HG02885 (cell line): ENCODE results near the gene IREB2.
"Not testable (repeated sequence)": the region's sequence is repeated elsewhere in the genome, so short reads cannot be mapped to it uniquely, and the experiment has no call there.

Source experiments
- ATAC-seq: cut with Tn5 transposase; IDR thresholded peaks from one replicate; pipeline ENCODE4 v1.9.1; 2021; ENCODE audit warnings: mild to moderate bottlenecking; ENCODE audit not compliant: unreplicated experiment, poor library complexity

Gene IREB2

DNA sequence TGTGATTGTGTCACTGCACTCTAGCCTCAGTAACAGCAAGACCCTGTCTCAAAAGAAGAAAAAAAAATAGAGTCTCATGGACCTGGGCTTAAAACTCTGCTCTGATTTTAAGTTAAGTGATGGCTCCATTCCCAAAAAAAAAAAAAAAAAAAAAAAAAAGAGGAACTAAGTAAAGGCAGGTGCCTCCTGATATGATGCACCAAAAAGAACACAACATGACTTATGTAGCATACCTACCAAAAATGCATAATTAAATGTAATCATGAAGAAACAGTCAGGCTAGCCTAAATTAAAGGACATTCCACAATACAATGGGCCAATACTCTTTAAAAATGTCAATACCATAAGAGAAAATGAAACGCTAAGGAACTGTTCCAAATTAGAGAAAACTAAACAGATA is 5.4 kb upstream of the IREB2 start:
- no peak for ATAC-seq

DNA sequence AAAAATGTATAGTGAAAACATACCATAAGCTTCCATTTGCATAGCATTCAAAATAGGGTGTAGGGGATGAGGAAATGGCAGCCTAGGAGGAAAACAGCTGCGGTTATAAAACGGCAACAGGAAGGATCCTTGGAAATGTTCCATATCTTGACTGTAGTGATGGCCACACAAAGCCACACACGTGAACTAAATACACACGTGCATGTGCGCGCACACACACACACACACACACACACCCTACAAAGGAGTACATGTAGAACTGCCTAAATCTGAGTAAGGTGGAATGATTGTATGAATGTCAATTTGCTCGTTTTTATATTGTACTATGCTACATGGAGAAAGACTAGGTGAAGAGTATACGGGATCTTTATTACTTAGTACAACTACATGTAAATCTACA is 3.9 kb upstream of the IREB2 start:
- no peak for ATAC-seq

DNA sequence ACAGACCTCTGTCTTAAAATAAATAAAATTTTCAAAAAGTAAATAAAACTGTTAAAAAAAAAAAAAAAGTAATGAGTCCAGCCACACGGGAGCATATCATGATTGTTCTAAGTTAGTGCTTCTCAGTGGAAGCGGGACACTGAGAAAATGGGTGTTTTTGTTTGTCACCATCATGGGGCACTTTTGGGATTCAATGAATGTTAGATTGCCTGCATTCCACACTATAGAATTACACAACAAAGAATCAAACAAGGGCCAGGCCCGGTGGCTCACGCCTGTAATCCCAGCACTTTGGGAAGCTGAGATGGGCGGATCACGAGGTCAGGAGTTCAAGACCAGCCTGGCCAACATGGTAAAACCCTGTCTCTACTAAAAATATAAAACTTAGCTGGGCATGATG is 3.3 kb upstream of the IREB2 start:
- not testable (repeated sequence) for ATAC-seq

DNA sequence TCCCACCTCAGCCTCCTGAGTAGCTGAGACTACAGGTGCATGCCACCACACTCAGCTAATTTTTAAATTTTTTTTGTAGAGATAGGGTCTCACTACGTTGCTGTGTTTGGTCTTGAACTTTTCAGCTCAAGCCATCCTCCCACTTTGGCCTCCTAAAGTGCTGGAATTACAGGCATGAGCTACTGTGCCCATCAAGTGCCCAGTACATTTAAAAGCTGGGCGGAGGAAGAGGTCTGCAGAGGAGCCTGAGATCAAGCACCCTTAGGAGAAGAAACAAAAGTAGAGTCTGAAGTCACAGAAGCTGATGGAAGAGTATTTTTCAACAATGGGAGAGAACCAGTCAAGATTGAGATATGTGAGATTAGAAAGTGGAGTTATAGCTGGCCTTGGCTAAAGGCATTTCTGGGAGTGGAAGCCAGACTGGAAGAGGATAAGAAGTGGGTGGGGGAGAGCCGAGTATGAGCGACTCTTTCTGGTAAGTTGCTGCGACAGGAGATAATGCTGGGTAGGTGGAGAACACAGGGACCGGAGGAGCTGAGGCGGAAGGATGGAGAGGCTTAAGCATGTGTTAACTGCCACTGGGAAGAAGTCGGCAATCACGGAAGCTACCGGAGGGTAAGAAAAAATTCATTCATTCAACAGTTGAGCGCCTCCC is 782 bp upstream of the IREB2 start:
- no peak for ATAC-seq

DNA sequence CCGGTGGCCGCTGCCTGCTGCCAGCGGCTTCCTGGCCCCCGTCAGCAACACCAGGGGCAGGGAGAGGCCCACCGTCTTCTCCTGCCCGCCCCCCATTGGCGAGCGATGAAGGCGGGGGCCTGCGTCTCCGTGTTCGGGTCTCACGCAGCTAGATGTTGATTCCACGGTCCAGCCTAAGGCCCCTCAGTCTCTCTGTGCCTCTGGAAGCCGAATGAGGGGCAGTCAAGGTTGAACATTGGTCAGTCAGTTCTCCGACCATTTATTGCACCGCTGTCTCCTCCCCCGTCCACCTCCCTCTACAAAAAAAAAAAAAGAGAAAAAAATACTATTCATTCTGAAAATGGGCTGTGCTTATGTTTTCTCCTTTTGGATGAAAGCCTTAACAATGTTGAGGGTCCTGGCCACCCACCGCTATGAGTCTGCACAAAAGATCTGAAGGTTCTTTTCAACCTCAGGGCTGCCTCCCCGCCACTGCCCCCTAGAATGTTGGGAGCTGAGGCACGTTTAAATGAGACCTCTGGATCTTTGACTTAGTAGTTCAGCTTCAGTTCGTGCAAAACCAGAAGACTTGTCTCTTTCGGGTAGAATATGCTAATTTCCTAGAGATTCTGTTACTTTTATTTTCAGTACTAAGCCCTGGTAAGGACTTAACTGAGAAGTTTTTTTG is 736 bp downstream of the IREB2 start:
- no peak for ATAC-seq

DNA sequence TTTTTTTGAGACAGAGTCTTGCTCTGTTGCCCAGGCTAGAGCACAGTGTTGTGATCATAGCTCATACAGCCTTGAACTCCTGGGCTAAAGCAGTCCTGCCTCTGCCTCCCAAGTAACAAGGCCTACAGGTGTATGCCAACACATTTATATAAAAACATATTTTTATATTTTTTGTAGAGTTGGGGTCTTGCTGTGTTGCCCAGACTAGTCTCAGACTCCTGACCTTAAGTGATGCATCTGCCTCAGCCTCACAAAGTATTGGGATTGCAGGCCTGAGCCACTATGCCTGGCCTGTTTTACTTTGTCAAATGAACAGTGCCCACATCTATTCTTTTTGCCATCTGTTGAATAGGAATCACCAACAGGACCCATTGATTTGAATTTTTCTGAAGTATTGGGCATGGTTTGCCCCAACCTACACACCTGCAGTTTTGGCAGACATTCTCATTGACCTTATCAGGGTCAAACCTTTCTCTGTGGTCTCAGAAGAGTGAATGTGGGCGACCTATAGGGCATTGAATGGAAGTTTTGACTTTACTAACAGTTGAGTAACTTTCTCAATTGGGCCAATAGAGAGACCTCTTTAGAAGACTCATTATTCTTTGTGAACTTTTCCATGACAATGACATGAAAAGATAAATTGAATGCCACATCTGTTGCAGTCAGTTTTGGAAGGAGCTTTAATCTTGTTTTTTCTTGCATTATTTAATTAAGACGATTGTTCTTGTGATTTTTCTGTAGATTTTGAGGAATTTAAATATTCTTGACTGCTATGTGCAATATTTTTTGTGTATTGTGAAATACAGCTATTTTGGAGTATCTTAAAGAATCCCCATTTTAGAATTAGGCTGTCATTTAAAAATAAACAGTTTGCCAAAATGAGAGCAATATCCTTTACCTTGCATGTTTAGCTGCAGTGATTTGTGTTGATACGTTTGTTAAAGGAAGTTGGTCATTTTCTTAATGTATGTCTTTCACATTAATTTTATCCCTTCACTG is 2.7 kb downstream of the IREB2 start:
- no peak for ATAC-seq

DNA sequence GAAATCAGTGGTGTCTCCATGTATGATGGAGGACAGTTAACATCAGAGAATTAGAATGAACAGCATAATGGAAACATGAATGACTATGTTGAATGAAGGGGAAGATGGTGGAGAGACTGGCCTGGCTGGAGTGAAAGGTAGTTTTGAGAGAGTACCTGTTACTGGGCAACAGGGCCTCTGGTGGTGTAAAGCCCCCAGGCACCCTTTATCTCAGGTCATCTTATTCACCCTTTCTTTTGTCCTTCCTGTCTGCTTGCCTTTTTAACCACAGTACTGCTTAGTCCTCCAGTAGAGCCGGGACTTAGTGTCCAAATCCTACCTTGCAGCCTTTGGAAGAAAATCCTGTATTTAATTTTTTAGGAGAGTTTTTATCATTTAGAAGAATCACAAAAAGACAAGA is 6.2 kb downstream of the IREB2 start:
- ATAC-seq, result no peak

DNA sequence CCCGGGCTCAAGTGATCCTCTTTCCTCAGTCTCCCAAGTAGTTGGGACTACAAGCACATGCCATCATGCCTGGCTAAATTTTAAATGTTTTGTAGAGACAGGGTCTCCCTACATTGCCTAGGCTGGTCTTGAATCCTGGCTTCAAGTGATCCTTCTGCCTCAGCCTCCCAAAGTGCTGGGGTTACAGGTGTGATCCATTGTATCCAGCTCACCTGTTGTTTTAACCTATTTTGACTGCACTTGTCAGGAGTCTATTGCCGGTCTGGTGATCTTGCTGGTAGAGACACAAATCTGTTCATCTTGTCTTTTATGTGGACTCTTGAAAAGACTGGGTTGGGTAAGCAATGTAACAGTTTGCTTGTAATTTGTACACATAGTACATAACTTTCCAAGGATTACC is 7.9 kb downstream of the IREB2 start:
- no peak for ATAC-seq

DNA sequence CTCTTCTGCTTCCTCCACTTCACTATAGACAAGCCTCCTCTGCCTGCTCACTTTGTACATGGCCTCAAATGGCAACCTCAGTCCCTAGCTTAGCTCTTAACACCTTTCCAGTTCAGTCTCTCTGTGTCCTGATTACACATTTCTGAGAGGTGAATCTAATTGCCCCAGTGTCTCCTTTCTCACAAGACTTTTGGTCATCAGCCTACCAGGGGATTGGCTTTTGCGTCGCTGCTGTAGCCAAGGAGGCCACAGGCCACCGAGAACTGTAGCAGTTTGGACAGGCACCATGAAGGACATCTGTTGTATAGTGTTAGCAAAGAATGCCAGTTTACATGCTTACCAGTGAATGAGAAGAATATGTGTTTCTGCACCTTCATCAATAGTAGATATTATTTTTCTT is 8.5 kb downstream of the IREB2 start:
- ATAC-seq, result no peak

DNA sequence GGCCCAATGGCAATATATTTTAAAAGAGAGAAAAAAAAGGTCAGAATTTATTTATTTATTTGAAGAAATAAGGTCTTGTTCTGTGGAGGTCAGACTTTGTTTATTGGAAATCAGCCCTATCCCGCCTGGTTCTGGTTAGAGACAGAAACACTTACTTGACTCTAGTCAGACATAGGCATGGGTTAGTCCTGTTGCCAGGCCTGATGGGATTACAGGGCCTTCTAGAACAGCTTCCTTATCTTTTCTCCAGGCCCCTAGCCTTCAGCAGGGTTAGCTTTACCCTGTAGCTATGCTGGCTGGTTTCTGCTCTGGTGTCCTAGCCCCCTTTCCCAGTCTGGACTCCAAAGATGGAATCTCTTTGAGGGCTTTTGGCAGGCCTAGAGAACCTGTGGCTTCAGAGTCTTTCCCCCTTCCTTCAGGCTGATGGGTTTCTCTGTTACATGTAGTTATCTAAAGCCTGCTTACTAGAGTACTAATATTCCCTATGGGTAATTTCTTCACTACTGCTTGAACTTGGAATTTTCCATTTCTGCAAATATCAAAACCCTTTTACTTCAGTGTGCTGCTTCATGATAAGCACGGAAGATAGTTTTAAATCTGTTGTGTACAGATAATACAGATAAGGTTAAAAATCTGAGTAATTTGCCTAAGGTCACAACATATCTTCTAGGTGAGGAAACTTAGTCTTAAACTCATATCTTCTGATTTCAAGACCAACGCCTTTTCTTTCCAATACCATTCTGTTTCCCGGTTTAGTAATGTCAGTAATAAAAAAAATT is 10.6 kb downstream of the IREB2 start:
- no peak for ATAC-seq

DNA sequence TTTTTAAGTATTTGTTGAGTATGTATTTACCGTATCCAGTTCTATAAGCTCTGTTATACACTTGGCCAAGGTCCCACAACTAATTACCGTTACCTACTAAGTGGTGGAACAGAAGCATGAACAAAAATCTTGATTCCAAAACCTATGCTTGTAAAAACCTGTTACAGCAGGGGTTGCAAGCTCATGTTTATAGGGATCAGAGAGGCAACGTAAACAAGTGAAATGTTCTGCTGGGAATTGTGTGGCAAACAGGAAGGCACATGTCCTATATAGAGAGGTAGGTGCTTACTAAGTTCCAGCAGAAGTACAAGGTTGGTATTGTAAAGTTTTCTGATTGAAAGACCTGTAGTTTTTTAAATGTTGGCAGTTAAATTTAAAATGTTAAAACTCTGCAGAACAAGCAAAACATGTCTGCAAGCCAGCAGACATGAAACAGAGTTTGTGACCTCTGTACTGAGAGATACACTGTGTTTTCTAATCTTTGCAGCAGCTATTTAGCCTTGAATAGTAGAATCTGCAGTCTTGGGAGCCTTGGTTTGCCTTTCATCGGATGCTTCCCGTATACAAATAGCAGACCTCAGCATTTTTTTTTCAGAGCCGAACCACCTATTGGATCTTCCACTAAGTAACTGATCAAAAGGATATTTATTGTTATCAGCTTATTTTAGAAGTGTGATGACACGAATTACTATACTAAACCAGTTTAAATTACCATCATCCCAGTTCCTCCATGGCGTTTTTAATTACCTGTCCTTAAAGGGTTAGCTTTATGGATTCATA is 11.4 kb downstream of the IREB2 start:
- no peak for ATAC-seq

DNA sequence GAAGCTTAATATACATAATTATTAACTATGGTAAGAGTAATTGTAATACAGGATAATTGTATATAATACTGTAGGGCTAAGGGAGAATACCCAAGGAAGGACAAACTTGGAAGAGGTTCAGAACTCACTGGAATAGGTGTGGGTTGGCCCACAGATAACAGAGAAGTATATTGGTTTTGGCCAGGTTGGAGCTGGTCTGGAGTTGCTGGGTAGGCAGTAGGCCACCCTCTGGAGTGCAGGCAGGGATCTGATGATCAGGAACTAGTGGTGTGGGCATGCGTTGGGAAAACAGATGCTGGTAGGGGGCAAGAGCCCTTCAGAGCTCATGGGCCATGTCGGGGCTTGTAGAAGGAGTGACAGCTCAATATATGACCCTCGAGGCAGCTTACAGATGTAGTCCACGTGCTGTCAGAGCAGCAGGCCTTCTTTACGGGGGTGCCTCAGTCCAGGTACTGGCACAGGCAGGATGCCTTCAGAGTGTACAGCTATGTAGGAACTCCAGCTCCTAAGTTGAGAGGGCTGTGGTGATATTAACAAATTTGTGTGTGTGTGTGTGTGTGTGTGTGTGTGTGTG is 12.4 kb downstream of the IREB2 start:
- ATAC-seq, result no peak

DNA sequence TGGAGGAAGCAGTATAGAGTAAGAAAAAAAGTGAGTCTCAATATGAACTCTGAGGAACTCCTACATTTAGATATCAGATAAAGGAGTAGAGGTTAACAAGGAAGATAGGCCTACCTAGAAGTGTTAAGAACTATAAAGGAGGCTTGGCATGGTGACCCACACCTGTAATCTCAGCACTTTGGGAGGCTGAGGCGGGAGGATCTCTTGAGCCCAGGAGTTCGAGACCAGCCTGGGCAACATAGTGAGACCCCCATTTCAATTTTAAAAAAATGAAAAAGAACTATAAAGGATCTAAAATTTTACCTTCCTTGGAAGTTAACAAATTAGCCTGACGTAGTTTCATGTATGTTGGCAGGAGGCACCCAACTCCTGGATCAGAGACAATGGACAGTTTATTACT is 14.5 kb downstream of the IREB2 start:
- no peak for ATAC-seq

DNA sequence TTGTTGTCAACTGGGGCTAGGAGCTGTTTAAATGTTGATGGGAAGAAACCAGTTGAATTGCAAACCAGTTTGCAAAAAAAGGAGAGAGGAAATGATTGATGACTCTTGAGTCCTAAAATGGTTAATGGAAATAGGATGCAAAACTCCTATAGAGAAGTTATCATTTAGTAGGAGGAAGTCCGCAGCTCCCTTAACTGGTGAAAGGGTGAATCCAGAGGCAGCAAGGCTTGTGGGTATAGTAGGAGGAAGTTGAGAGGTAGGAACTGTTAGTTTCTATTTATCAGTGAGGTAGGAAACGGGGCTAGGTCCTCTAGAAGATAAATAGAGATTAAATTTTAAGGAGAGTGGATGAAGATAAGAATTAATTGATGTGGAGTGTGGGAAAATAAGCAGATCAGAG is 15.4 kb downstream of the IREB2 start:
- ATAC-seq, result no peak

DNA sequence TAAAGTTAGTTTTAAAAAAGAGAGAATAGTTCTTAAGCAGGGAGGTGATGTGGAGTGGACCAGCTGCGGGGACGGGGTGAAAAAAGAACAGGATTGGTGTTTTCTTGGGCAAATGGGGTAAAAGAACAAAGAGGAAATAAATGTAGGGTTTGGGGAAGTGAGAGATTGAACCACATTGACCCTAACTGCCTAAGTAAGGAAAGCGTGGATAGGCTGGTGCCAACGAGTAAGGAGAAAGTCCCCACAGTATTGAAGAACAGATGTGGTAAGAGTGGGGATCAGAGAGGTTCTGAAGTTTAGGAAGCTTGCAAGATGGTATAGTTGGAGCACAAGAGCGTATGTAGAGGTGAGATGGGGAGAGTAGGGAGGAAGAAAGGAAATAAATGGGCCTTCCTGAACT is 17.0 kb downstream of the IREB2 start:
- no peak for ATAC-seq

DNA sequence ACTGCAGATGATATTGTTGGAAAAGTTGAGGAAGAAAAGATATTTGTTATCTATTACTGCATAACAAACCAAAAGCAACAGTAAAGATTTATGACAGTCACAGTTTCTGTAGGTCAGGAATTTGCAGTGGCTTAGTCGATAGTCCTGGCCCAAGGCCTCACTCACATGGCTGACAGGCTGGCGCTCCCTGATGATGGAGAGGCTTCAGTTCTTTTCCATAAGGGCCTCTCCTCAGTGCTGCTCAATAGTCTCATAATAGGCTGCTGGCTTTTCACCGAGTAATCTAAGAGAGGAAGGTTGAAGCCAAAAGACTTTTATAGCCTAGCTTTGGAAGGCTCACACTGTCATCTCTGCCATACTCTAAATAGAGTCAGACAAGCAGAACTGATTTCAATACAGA is 17.7 kb downstream of the IREB2 start:
- no peak for ATAC-seq

DNA sequence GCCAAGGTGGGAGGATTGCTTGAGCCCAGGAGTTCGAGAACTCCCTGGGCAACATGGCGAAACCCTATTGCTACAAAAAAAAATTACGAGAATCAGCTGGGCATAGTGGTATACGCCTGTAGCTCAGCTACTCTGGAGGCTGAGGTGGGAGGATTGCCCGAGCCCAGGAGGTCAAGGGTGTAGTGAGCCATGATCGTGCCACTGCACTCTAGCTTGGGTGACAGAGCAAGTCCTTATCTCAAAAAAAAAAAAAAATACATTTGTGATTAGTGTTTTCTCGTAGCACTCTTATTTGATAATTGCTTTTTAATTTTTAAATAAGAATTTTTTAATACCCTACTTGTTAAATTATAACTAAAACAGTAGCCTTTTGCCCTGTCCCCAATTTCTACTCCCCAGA is 18.4 kb downstream of the IREB2 start:
- no peak for ATAC-seq

DNA sequence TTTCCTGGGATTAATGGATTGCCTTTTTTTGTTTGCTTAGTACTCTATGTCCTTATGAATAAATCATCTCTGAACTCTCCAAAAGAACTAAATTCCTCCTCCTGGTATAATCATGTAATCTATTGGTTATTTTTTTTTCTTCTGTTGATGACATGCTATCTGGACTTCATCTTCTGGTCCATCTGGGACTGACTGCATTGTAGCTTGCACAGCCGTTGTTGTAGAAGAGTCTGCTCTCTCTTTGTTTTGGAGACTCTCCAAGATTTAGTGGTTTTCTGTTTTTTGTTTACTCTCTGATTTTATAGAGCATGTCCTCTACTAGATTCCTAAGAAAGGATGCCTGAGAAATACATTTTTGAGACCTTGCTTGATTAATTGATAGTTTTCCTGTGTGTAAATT is 19.1 kb downstream of the IREB2 start:
- no peak for ATAC-seq

DNA sequence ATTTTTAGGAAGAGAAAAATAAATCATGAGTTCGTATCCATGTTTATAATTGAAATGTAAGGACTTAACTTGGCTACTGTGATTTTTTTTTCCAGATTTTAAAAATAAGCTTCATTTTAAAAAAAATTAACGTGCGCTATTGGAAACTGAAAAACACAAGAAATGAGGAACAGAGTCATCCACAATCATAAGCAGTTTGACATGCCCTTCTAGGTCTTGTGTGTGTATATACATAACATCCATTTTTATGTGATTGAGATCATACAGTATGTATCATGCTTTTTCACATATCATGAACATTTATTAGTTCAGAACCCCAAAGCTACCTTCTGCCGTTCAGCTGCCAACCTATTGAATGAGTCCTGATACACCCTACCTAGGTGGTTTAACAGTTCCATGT is 22.7 kb downstream of the IREB2 start:
- ATAC-seq, result no peak
